Stomach (tissue), 4 donors: ENCODE data around the gene FXYD3.

Source experiments
- CTCF ChIP-seq, 7 experiments: fragments of 450-650 bp in 4 of 7; fragments of 200-600 bp in 3 of 7; sonication (generic) in 3 of 7; IDR thresholded peaks; one replicate each; pipeline ENCODE4 v1.5.1; 2016 to 2019; ENCODE audit warnings: antibody characterized with exemption in 7 of 7, control low read depth in 2 of 7, mild to moderate bottlenecking in 1 of 7
- EP300 ChIP-seq: sonication (generic); formaldehyde crosslinking; IDR thresholded peaks from one replicate; pipeline ENCODE4 v1.6.1; 2017; ENCODE audit warnings: antibody characterized with exemption
- POLR2A ChIP-seq, 4 donors: fragments of 450-650 bp; IDR thresholded peaks; one replicate each; pipeline ENCODE4 v1.6.1; 2016; ENCODE audit warnings: antibody characterized with exemption in 4 of 4, control low read depth in 2 of 4, mild to moderate bottlenecking in 1 of 4, moderate library complexity in 1 of 4

- TF ChIP-seq CTCF (IDR thresholded peaks at IDR 0.05), result no peak
- no peak for TF ChIP-seq POLR2A (IDR thresholded peaks at IDR 0.05)
- TF ChIP-seq EP300, result no peak
Observed at GRCh38 chr19:35125270-35125717, 9.7 kb downstream of the FXYD3 start.
